Stimulated activated CD8-positive, alpha-beta memory T cell treated with anti-CD3 and anti-CD28 coated beads, Interleukin-2, amount 100 ng/mL, for 48 hours (primary cell): ENCODE results near the gene MACROD2.

Source experiments
- DNase-seq, 2 donors: peaks; one replicate each; pipeline ENCODE4 v3.0.0-alpha.2; 2020; ENCODE audit warnings: low read depth in 2 of 2

The MACROD2 gene

GRCh38 chr20:15618912-15619311, 1623.6 kb downstream of the MACROD2 start:
- DNase-seq, result no peak

- no peak for DNase-seq
Measured at GRCh38 chr20:15619341-15619740, 1624.0 kb downstream of the MACROD2 start.

- DNase-seq, result no peak
Measured at GRCh38 chr20:15619816-15620215, 1624.5 kb downstream of the MACROD2 start.

GRCh38 chr20:15622368-15622767, 1627.1 kb downstream of the MACROD2 start:
- no peak for DNase-seq

- no peak for DNase-seq
Measured at GRCh38 chr20:15623215-15623614, 1627.9 kb downstream of the MACROD2 start.

GRCh38 chr20:15625981-15626380, 1630.7 kb downstream of the MACROD2 start:
- DNase-seq, result no peak

GRCh38 chr20:15627089-15627488, 1631.8 kb downstream of the MACROD2 start:
- DNase-seq, result no peak

- DNase-seq, result no peak
Measured at GRCh38 chr20:15627501-15627903, 1632.2 kb downstream of the MACROD2 start.

- no peak for DNase-seq
Measured at GRCh38 chr20:15628851-15629353, 1633.6 kb downstream of the MACROD2 start.

GRCh38 chr20:15630360-15630759, 1635.0 kb downstream of the MACROD2 start:
- DNase-seq, result no peak

- DNase-seq, result no peak
Measured at GRCh38 chr20:15632680-15633079, 1637.4 kb downstream of the MACROD2 start.

GRCh38 chr20:15634102-15634501, 1638.8 kb downstream of the MACROD2 start:
- no peak for DNase-seq

GRCh38 chr20:15637546-15637945, 1642.2 kb downstream of the MACROD2 start:
- no peak for DNase-seq

- DNase-seq, result no peak
Measured at GRCh38 chr20:15637950-15638754, 1642.8 kb downstream of the MACROD2 start.

- no peak for DNase-seq
Measured at GRCh38 chr20:15638816-15639215, 1643.5 kb downstream of the MACROD2 start.

- DNase-seq, result no peak
Measured at GRCh38 chr20:15639839-15640238, 1644.5 kb downstream of the MACROD2 start.

GRCh38 chr20:15642109-15642508, 1646.8 kb downstream of the MACROD2 start:
- no peak for DNase-seq

- DNase-seq, result no peak
Measured at GRCh38 chr20:15642676-15643075, 1647.4 kb downstream of the MACROD2 start.

GRCh38 chr20:15643713-15644112, 1648.4 kb downstream of the MACROD2 start:
- no peak for DNase-seq

GRCh38 chr20:15645816-15646215, 1650.5 kb downstream of the MACROD2 start:
- no peak for DNase-seq

- DNase-seq, result no peak
Measured at GRCh38 chr20:15653396-15654207, 1658.3 kb downstream of the MACROD2 start.

GRCh38 chr20:15654208-15654649, 1658.9 kb downstream of the MACROD2 start:
- no peak for DNase-seq
